Measurements from ENCODE around the gene DNAAF5.

- TF ChIP-seq POLR2A (IDR thresholded peaks at IDR 0.05) = no peak
- no peak for TF ChIP-seq CTCF (IDR thresholded peaks at IDR 0.05)
These were observed 21.9 kb downstream of the DNAAF5 start for GRCh38 chr7:748446-748845.

Measured in body of pancreas (tissue), 4 donors.